Mammary epithelial cell (primary cell): Measurements from ENCODE around the gene QKI.

Source experiments
- CTCF ChIP-seq, 2 donors: IDR thresholded peaks in 1 of 2; conservative IDR thresholded peaks in 1 of 2; 2 replicates each; pipeline ENCODE4 v1.5.1; 2011 to 2012; ENCODE audit warnings: inconsistent platforms in 2 of 2, low read length in 2 of 2, mild to moderate bottlenecking in 2 of 2, control low read depth in 1 of 2, low read depth in 1 of 2; ENCODE audit not compliant: insufficient read depth in 1 of 2; ENCODE audit errors: extremely low read depth in 1 of 2
- EZH2 ChIP-seq: IDR thresholded peaks from 2 replicates; pipeline ENCODE4 v1.6.1; 2012; ENCODE audit warnings: low read length, inconsistent platforms, borderline replicate concordance

- no peak for TF ChIP-seq CTCF (conservative IDR thresholded peaks at IDR 0.05 in 1 of 2, IDR thresholded peaks at IDR 0.05 in 1 of 2; ENCODE audit: extremely low read depth in 1 of 2, insufficient read depth in 1 of 2, low read depth in 1 of 2, low read length in 2 of 2)
- TF ChIP-seq EZH2, result no peak
Measured at GRCh38 chr6:163405412-163406309, 8.9 kb upstream of the QKI start.
